B cell (primary cell): Measurements from ENCODE around the gene C19orf53. TPM values are rescaled to one million over a fixed set of nuclear protein-coding genes. Genes with fewer than 3 reads are reported as not detected.
A peak's percentile ranks its signal among the peaks of the same experiment; 100 is the strongest.

Experiments
- ATAC-seq: fragments of 200-7000 bp; cut with Tn5 transposase; one replicate; pipeline ENCODE4 v1.10.0; 2021; ENCODE audit warnings: low read depth, mild to moderate bottlenecking, moderate number of reproducible peaks, moderate library complexity
- CTCF ChIA-PET: fragments of 350-600 bp; sonication (Branson Sonifier 250); formaldehyde crosslinking; loops from one replicate; lab custom pipeline; 2021; ENCODE audit warnings: antibody characterized with exemption, inconsistent platforms; lab: Charles Lee
- POLR2A ChIA-PET: fragments of 350-600 bp; sonication (Branson Sonifier 250); formaldehyde crosslinking; loops from one replicate; lab custom pipeline; 2021; ENCODE audit warnings: antibody characterized with exemption; lab: Charles Lee
- DNase-seq: peaks from one replicate; pipeline ENCODE4 v3.0.0; 2013
- H2AFZ ChIP-seq: 2 replicates; pipeline ENCODE4 v1.6.1; 2012; ENCODE audit warnings: mild to moderate bottlenecking, low read depth, low read length; ENCODE audit not compliant: insufficient read depth, poor library complexity, severe bottlenecking
- H3K27ac ChIP-seq, 2 donors: 1 replicate in 1 of 2; 2 replicates in 1 of 2; pipeline ENCODE4 v1.5.1; 2012 to 2013; ENCODE audit warnings: low read length in 2 of 2, mild to moderate bottlenecking in 2 of 2, moderate library complexity in 1 of 2
- H3K27me3 ChIP-seq, 4 experiments: fragments of 200-600 bp in 1 of 4; sonication (generic) in 1 of 4; replicated peaks in 1 of 4; 1 replicate in 2 of 4; 2 replicates in 2 of 4; pipeline versions ENCODE4 v1.6.1 to v1.7.0; 2013 to 2016; ENCODE audit warnings: low read length in 3 of 4, mild to moderate bottlenecking in 2 of 4, mixed read lengths in 1 of 4, moderate library complexity in 1 of 4; ENCODE audit not compliant: insufficient read depth in 4 of 4, control insufficient read depth in 3 of 4; ENCODE audit errors: control extremely low read depth in 1 of 4
- H3K36me3 ChIP-seq, 2 experiments: replicated peaks in 1 of 2; 1 replicate in 1 of 2; 2 replicates in 1 of 2; pipeline versions ENCODE4 v1.6.1 to v1.7.1; 2013; ENCODE audit warnings: low read length in 1 of 2; ENCODE audit not compliant: insufficient read depth in 2 of 2, control insufficient read depth in 1 of 2; ENCODE audit errors: control extremely low read depth in 1 of 2, extremely low read depth in 1 of 2
- H3K4me1 ChIP-seq, 2 donors: fragments of 200-600 bp in 1 of 2; sonication (generic) in 1 of 2; 1 replicate in 1 of 2; 2 replicates in 1 of 2; pipeline versions ENCODE4 v1.5.1 to v1.6.1; 2013 to 2017; ENCODE audit warnings: low read length in 2 of 2; ENCODE audit not compliant: control insufficient read depth in 2 of 2, insufficient read depth in 2 of 2
- H3K4me2 ChIP-seq: replicated peaks from 2 replicates; pipeline ENCODE3; 2012; ENCODE audit warnings: mild to moderate bottlenecking, low read depth, low read length; ENCODE audit not compliant: poor library complexity, severe bottlenecking
- H3K4me3 ChIP-seq, 5 experiments: fragments of 200-600 bp in 1 of 5; sonication (generic) in 1 of 5; 1 replicate in 3 of 5; 2 replicates in 2 of 5; pipeline versions ENCODE4 v1.5.1 to v1.7.0; 2011 to 2016; ENCODE audit warnings: low read length in 4 of 5, mild to moderate bottlenecking in 4 of 5, low read depth in 2 of 5, control low read depth in 1 of 5, moderate library complexity in 1 of 5; ENCODE audit not compliant: insufficient read depth in 1 of 5; ENCODE audit errors: control extremely low read depth in 1 of 5, extremely low read depth in 1 of 5
- H3K79me2 ChIP-seq: fragments of 200-600 bp; sonication (generic); one replicate; pipeline ENCODE4 v1.6.0; 2016; ENCODE audit warnings: low read length; ENCODE audit not compliant: control insufficient read depth, insufficient read depth
- H3K9ac ChIP-seq: fragments of 200-600 bp; sonication (generic); 2 replicates; pipeline ENCODE4 v1.6.1; 2017; ENCODE audit warnings: mild to moderate bottlenecking, low read length, moderate library complexity
- H3K9me3 ChIP-seq, 3 donors: one replicate each; pipeline versions ENCODE4 v1.6.1 to v1.7.1; 2013; ENCODE audit warnings: low read length in 2 of 3; ENCODE audit not compliant: control insufficient read depth in 2 of 3, insufficient read depth in 1 of 3; ENCODE audit errors: control extremely low read depth in 1 of 3
- H4K20me1 ChIP-seq: 2 replicates; pipeline ENCODE4 v1.6.0; 2012; ENCODE audit warnings: mild to moderate bottlenecking, low read length; ENCODE audit not compliant: insufficient read depth, control insufficient read depth, poor library complexity, severe bottlenecking
- H3K27ac Mint-ChIP-seq: one replicate; pipeline ENCODE4 v1.8.0; 2021; ENCODE audit warnings: mixed read lengths
- H3K27me3 Mint-ChIP-seq: one replicate; pipeline ENCODE4 v1.8.0; 2021; ENCODE audit warnings: mixed read lengths
- H3K4me1 Mint-ChIP-seq: one replicate; pipeline ENCODE4 v1.8.0; 2021; ENCODE audit warnings: mixed read lengths
- H3K4me3 Mint-ChIP-seq: one replicate; pipeline ENCODE4 v1.8.0; 2021; ENCODE audit warnings: mixed read lengths
- H3K9me3 Mint-ChIP-seq: one replicate; pipeline ENCODE4 v1.8.0; 2022; ENCODE audit warnings: mixed read lengths; ENCODE audit not compliant: insufficient read depth
- CTCF ChIP-seq: fragments of 200-600 bp; IDR thresholded peaks from one replicate; pipeline ENCODE4 v1.8.0; 2022; ENCODE audit warnings: antibody characterized with exemption, mild to moderate bottlenecking
- EZH2 ChIP-seq: IDR thresholded peaks from 2 replicates; pipeline ENCODE4 v1.6.1; 2012; ENCODE audit warnings: borderline replicate concordance, low read depth, mild to moderate bottlenecking, moderate library complexity, low read length; ENCODE audit not compliant: insufficient read depth, poor library complexity, severe bottlenecking
- WGBS: methylation state at CpG from one replicate; pipeline ENCODE4 v1.1.5; 2013; ENCODE audit warnings: missing lambda C conversion rate; ENCODE audit not compliant: insufficient coverage; 5-methylcytosine and 5-hydroxymethylcytosine counted together
- intact Hi-C: fragments of 100-400 bp; cut with micrococcal nuclease; formaldehyde crosslinking; loops from one replicate; pipeline ENCODE4 v1.10.0; 2022
- polyA plus RNA-seq: library from polyadenylated mRNA; depleted of rRNA; stranded (reverse); fragments of >200 nt; gene quantifications from 2 replicates; pipeline ENCODE4 v1.2.3, GENCODE V29; 2012
- total RNA-seq, 2 donors: library from RNA; stranded (reverse); fragments of 120-200 nt in 1 of 2; gene quantifications; 1 replicate in 1 of 2; 2 replicates in 1 of 2; pipeline versions ENCODE4 v1.2.3 to v1.2.4, GENCODE V29; 2013 to 2022

C19orf53 gene
- total and polyA plus RNA-seq, 2 donors (not counting 1 experiment from before 2014, with no cell fraction given): 62.5 to 110 TPM

DNA sequence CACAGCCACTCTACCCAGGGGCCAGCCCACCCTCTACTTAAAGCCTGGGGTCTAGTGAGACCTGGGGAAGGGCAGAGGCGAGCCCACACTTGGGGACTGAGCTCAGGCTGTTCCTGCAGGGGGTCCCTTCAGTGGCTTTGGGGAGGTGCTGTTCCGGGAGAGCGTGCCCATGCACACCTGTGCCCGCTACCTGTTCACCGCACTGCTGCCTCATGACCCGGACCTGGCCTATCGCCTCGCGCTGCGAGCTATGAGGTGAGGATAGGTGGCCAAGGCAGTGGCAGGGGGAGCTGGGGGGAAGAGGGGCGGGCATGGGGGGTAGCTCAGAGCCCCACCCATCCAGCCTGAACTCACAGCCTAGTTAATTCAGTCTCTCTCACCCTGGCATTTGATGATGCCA is 45.0 kb downstream of the C19orf53 start:
- H3K27ac ChIP-seq: no peak overlapping the region
- POLR2A ChIA-PET: no interaction called here
- peak; percentile 13 for DNase-seq
- no peak for ATAC-seq
- CTCF ChIA-PET: interaction anchor here (1.4 kb wide), 1 partner anchor 9 kb away, joined by 5 read pairs; no protein-coding TSS in a partner anchor
- no peaks in the 10 kb centered on the region for H3K27me3 ChIP-seq
- H3K4me2 ChIP-seq: no peak overlapping the region
- 97% methylated on average over 6 of the region's 11 CpGs for WGBS
- no peaks in the 10 kb centered on the region for H4K20me1 ChIP-seq
- Mint-ChIP-seq H3K9me3 (no peaks in the 10 kb centered on the region), H3K27me3 (no peaks in the 10 kb centered on the region), H3K27ac (no peak overlapping the region), H3K4me1 (peaks cover 3% of the 10 kb centered on the region), H3K4me3 (no peak overlapping the region)
- no peaks in the 10 kb centered on the region for H3K79me2 ChIP-seq
- TF ChIP-seq CTCF (no peak), EZH2 (no peak)
- no peaks in the 10 kb centered on the region for H3K9me3 ChIP-seq
- no peak overlapping the region for H3K4me3 ChIP-seq
- intact Hi-C loops: no loop called here
- peaks cover 2 to 7% of the 10 kb centered on the region in 2 experiments for H3K36me3 ChIP-seq
- no peak overlapping the region for H3K9ac ChIP-seq
- H2AFZ ChIP-seq: no peak overlapping the region
- H3K4me1 ChIP-seq: peaks cover 0 to 3% of the 10 kb centered on the region in 2 donors

- H3K27me3 Mint-ChIP-seq: no peaks in the 10 kb centered on the region
Observed at GRCh38 chr19:13821292-13821691, 47.0 kb downstream of the C19orf53 start.

More at GRCh38 chr19:13821292-13821691, 47.0 kb downstream of the C19orf53 start:
- Histone ChIP-seq H3K9ac (no peak overlapping the region), H2AFZ (no peak overlapping the region), H3K4me1 (peaks cover 0 to 3% of the 10 kb centered on the region in 2 donors), H3K9me3 (no peaks in the 10 kb centered on the region), H3K79me2 (no peaks in the 10 kb centered on the region), H3K27ac (no peak overlapping the region), H4K20me1 (no peaks in the 10 kb centered on the region), H3K4me3 (no peak overlapping the region), H3K27me3 (no peaks in the 10 kb centered on the region), H3K4me2 (no peak overlapping the region), H3K36me3 (peaks cover 2 to 13% of the 10 kb centered on the region in 2 experiments)
- ATAC-seq (no peak), DNase-seq (peak; percentile 15)
- intact Hi-C loops: no loop called here
- Mint-ChIP-seq H3K4me1 (peaks cover 3% of the 10 kb centered on the region), H3K4me3 (no peak overlapping the region), H3K9me3 (no peaks in the 10 kb centered on the region), H3K27ac (no peak overlapping the region)
- no peak for TF ChIP-seq CTCF
- 100% methylated on average over 2 of the region's 2 CpGs for WGBS
- ChIA-PET POLR2A (interaction anchor here (0.7 kb wide), 1 partner anchor 23 kb away, joined by 4 read pairs; no protein-coding TSS in a partner anchor), CTCF (interaction anchor here (0.6 to 1.4 kb wide), 2 partner anchors 22 to 42 kb away, joined by 4 to 5 read pairs; no protein-coding TSS in a partner anchor)
